HG03520 (cell line): ENCODE data around the gene FOXJ1.

ENCODE experiments used
- ATAC-seq: cut with Tn5 transposase; IDR thresholded peaks from one replicate; pipeline ENCODE4 v1.9.1; 2021; ENCODE audit warnings: mild to moderate bottlenecking, moderate library complexity; ENCODE audit not compliant: unreplicated experiment

The FOXJ1 gene

DNA sequence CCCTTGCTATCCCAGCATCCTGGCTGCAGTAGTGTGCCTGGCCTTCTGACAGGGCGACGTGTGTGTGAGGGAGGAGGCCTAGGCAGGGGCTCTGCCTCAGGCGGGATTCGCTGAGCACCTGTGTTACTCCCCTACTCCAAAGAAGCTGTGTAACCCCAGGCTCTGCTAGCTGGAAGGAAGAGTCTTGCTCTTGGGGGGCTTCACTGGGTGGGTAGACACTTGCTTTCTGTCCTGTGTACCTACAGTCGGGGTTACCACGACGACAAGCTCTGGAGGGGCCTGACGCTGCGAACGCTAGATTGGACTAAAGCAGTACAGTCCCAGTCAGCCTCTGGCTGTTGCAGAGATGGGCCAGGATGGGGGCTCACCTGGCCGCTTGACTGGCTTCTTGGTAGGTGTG lies 47.0 kb downstream of the FOXJ1 start:
- ATAC-seq: no peak

DNA sequence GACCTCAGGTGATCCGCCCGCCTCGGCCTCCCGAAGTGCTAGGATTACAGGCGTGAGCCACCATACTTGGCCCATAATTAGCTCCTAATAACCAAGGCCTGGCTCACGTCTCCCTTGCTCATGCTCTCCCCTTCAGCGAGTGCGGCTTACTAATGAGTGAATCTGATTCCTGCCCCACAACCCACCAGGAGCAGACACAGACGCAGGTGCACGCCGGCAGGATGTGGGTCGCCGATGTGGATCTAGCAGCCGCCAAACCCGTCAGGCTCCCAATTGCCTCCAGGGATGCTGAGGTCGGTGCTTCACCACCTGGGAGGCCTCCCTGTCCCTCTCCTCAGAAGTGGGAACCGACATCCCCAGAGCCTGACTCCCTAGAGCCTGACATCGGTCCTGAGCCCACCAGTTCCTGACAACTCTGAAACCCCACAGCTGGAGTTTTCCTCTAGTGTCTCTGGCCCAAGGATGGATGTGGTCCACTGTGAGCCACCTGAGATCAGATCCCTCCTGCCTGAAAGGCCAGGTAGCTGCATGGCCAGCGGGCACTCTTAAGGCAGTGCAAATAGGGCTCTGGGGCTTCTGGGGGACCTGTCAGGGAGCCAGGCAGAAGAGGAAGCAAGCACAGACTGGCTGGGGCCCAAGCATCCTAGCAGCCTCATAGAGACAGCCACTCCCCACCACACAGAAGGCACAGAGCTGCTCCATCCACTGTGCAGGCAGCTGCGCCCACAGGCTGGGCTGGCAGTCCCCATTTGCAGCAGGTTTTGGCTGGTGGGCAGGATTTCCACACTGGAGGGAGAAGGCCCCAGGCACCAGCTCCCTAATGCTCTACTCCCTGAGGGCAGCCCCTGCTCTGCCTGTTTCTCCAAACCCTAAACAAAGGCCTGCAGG lies 48.3 kb downstream of the FOXJ1 start:
- no peak for ATAC-seq

GRCh38 chr17:76091526-76092286 lies 49.3 kb downstream of the FOXJ1 start:
- ATAC-seq: no peak

DNA sequence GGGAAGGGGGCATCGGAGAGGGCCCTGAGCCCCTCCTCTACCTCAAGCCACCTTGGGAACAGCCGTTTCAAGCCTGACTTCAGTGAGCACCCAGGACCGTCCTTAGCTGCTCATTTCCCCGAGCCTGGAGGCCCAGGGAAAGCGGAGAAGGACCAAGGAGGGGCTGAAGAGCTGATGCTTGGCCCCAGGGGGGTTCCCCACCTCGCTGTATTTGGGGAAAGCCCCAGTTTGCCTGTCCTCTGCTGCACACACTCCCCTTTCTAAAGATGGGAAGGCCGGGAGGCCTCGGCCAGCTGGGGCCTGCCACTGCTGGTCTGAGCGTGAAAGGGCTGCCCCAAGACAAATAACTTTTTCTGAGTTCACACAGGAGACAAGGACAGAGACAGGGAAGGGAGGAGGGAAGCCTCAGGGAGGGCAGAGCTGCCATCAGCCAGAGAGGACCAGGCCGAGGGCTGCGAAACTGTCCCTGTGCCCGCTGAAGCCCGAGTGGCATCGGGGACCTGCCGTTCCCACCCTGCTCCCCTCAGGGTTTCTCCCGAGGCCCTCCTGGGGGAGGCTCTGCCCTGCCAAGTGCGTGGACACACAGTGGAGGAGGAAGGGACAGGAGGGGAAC lies 50.4 kb downstream of the FOXJ1 start:
- no peak for ATAC-seq

- ATAC-seq: no peak
Observed at GRCh38 chr17:76089680-76090516, 51.1 kb downstream of the FOXJ1 start.

DNA sequence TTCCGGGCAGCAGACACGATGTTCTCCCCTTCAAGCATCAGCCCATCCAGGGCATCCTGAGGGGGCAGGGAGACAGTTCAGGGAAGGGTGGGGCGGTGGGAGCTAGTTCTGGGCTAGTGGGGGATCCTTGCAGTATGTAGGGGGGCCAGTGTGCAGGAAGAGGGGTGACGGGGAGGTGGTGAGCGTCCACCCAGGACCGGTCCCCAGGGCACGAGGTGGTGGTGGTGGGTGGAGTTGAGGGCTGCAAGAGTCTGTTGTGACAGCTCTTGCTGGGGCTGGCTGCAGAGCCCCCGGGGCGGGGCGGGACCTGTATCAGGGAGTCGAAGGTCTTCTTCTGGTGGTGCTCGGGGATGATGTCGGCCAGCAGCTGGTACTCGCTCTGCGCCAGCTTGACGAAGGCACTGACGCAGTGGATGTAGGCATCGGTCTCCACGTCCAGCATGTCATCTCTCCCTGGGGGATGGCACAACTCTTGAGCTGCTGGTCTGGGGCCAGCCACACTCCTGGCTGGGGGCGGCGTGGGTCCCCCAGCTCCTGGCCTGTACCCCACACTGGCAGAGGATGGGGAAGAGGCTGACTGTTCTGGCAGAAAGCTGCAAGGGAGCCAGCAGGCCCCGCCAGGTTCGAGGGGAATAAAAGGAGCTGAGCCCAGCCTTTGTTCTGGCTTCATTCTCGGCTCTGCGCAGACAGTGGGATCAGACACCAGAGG lies 52.0 kb downstream of the FOXJ1 start:
- ATAC-seq: no peak

- ATAC-seq: no peak
Observed at GRCh38 chr17:76088041-76088867, 52.8 kb downstream of the FOXJ1 start.

- ATAC-seq: no peak
Observed at GRCh38 chr17:76087531-76087930, 53.5 kb downstream of the FOXJ1 start.

- no peak for ATAC-seq
Observed at GRCh38 chr17:76086384-76086783, 54.7 kb downstream of the FOXJ1 start.
